IMR-90 (cell line): ENCODE measurements around the gene ARHGAP10. TPM values are rescaled to one million over a fixed set of nuclear protein-coding genes. Genes with fewer than 3 reads are reported as not detected.
A peak's percentile ranks its signal among the peaks of the same experiment; 100 is the strongest.
"Not testable (repeated sequence)": the region's sequence is repeated elsewhere in the genome, so short reads cannot be mapped to it uniquely, and the experiment has no call there.

Experiments used
- ATAC-seq: fragments of 200-7000 bp; cut with Tn5 transposase; 2 replicates; pipeline ENCODE4 v1.9.1; 2020; ENCODE audit warnings: low read depth, mild to moderate bottlenecking, moderate library complexity
- BruUV-seq: library from RNA; stranded (reverse); fragments of 400-500 nt; replicated peaks from 2 replicates; lab custom pipeline; 2021; lab: Mats Ljungman, UMichigan
- CTCF ChIA-PET: fragments of 300-600 bp; formaldehyde crosslinking; extraction: SDS; loops from one replicate; lab custom pipeline; 2021; ENCODE audit warnings: antibody characterized with exemption; lab: Yijun Ruan, JAX
- POLR2A ChIA-PET: fragments of 300-600 bp; sonication (Branson Sonifier 250); formaldehyde crosslinking; loops from one replicate; lab custom pipeline; 2022; ENCODE audit warnings: antibody characterized with exemption; ENCODE audit not compliant: unreplicated experiment; lab: Charles Lee
- DNase-seq: peaks from one replicate; pipeline ENCODE4 v3.0.0; 2013
- H2AFZ ChIP-seq: replicated peaks from 2 replicates; pipeline ENCODE3; 2013; ENCODE audit warnings: low read length, mild to moderate bottlenecking; ENCODE audit not compliant: poor library complexity
- H2AK5ac ChIP-seq: 2 replicates; pipeline ENCODE4 v1.6.1; 2013; ENCODE audit warnings: low read depth, low read length, inconsistent platforms
- H2AK9ac ChIP-seq: replicated peaks from 2 replicates; pipeline ENCODE3; 2013; ENCODE audit warnings: mild to moderate bottlenecking, low read depth, low read length, moderate library complexity; ENCODE audit not compliant: poor library complexity
- H2BK120ac ChIP-seq: 2 replicates; pipeline ENCODE4 v1.6.1; 2013; ENCODE audit warnings: low read depth, low read length, inconsistent platforms
- H2BK15ac ChIP-seq: 3 replicates; pipeline ENCODE4 v1.6.1; 2013; ENCODE audit warnings: low read depth, low read length, inconsistent platforms
- H2BK20ac ChIP-seq: 2 replicates; pipeline ENCODE4 v1.6.1; 2013; ENCODE audit warnings: low read depth, mild to moderate bottlenecking, inconsistent platforms, low read length, moderate library complexity
- H2BK5ac ChIP-seq: 2 replicates; pipeline ENCODE4 v1.6.1; 2013; ENCODE audit warnings: mild to moderate bottlenecking, low read depth, low read length, inconsistent platforms; ENCODE audit not compliant: poor library complexity, severe bottlenecking
- H3K14ac ChIP-seq: replicated peaks from 2 replicates; pipeline ENCODE4 v1.6.1; 2013; ENCODE audit warnings: low read depth, low read length, inconsistent platforms
- H3K18ac ChIP-seq: 2 replicates; pipeline ENCODE4 v1.6.1; 2013; ENCODE audit warnings: low read depth, low read length, control low read depth
- H3K23ac ChIP-seq: 2 replicates; pipeline ENCODE4 v1.6.1; 2013; ENCODE audit warnings: low read depth, low read length, inconsistent platforms
- H3K27ac ChIP-seq: 2 replicates; pipeline ENCODE4 v1.5.1; 2013; ENCODE audit warnings: mild to moderate bottlenecking, control low read depth, low read length; ENCODE audit not compliant: insufficient read depth
- H3K27me3 ChIP-seq: 2 replicates; pipeline ENCODE4 v1.6.1; 2013; ENCODE audit warnings: low read length; ENCODE audit not compliant: control insufficient read depth, insufficient read depth
- H3K36me3 ChIP-seq: 2 replicates; pipeline ENCODE4 v1.6.1; 2013; ENCODE audit warnings: low read length, mixed read lengths; ENCODE audit not compliant: control insufficient read depth, insufficient read depth
- H3K4ac ChIP-seq: 2 replicates; pipeline ENCODE4 v1.6.1; 2013; ENCODE audit warnings: low read depth, low read length, inconsistent platforms
- H3K4me1 ChIP-seq: 2 replicates; pipeline ENCODE4 v1.6.1; 2013; ENCODE audit warnings: low read length, mixed read lengths; ENCODE audit not compliant: control insufficient read depth, insufficient read depth
- H3K4me2 ChIP-seq: 2 replicates; pipeline ENCODE4 v1.6.1; 2013; ENCODE audit warnings: low read depth, mild to moderate bottlenecking, control low read depth, low read length, moderate library complexity
- H3K4me3 ChIP-seq: 2 replicates; pipeline ENCODE4 v1.5.1; 2013; ENCODE audit warnings: low read depth, mild to moderate bottlenecking, control low read depth, low read length, moderate library complexity; ENCODE audit not compliant: insufficient read depth
- H3K56ac ChIP-seq: 2 replicates; pipeline ENCODE4 v1.6.1; 2013; ENCODE audit warnings: low read length, inconsistent platforms; ENCODE audit not compliant: insufficient read depth; ENCODE audit errors: extremely low read depth
- H3K79me1 ChIP-seq, 2 experiments: 2 replicates each; pipeline ENCODE4 v1.6.1; 2013; ENCODE audit warnings: low read length in 2 of 2, inconsistent platforms in 1 of 2, low read depth in 1 of 2
- H3K9ac ChIP-seq: 2 replicates; pipeline ENCODE4 v1.6.1; 2013; ENCODE audit warnings: low read depth, low read length, control low read depth
- H3K9me1 ChIP-seq: 2 replicates; pipeline ENCODE4 v1.6.1; 2013; ENCODE audit warnings: low read length, inconsistent platforms; ENCODE audit not compliant: insufficient read depth
- H3K9me3 ChIP-seq: 2 replicates; pipeline ENCODE4 v1.6.1; 2013; ENCODE audit warnings: low read length; ENCODE audit not compliant: control insufficient read depth, insufficient read depth
- H4K20me1 ChIP-seq: 2 replicates; pipeline ENCODE4 v1.6.1; 2013; ENCODE audit warnings: low read length, inconsistent platforms; ENCODE audit not compliant: insufficient read depth
- H4K5ac ChIP-seq: 2 replicates; pipeline ENCODE4 v1.6.1; 2013; ENCODE audit warnings: mild to moderate bottlenecking, low read depth, low read length, control low read depth
- H4K8ac ChIP-seq, 2 experiments: 2 replicates each; pipeline ENCODE4 v1.6.1; 2013; ENCODE audit warnings: low read depth in 2 of 2, low read length in 2 of 2, control low read depth in 1 of 2, inconsistent platforms in 1 of 2
- H4K91ac ChIP-seq: 2 replicates; pipeline ENCODE4 v1.6.1; 2013; ENCODE audit warnings: low read depth, low read length, inconsistent platforms; ENCODE audit not compliant: insufficient read depth
- MAFK ChIP-seq: IDR thresholded peaks from 2 replicates; pipeline ENCODE4 v1.6.1; 2012; ENCODE audit warnings: low read depth, low read length, improper control_type of control experiment
- WGBS, 2 experiments: methylation state at CpG; one replicate each; pipeline versions ENCODE4 v1.1.5 to v1.1.7; 2013; ENCODE audit warnings: missing lambda C conversion rate in 2 of 2; ENCODE audit not compliant: insufficient read length in 1 of 2; ENCODE audit errors: extremely low coverage in 2 of 2; 5-methylcytosine and 5-hydroxymethylcytosine counted together
- dilution Hi-C: fragments of 300-500 bp; cut with HindIII; formaldehyde crosslinking; loops from one replicate; pipeline ENCODE4 v1.14.3; 2018; ENCODE audit warnings: low sequenced_read_pairs; ENCODE audit not compliant: unreplicated experiment
- in situ Hi-C: fragments of 300-500 bp; cut with MboI; formaldehyde crosslinking; loops from 3 replicates; pipeline ENCODE4 v1.14.3; 2019; ENCODE audit warnings: low sequenced_read_pairs, inconsistent platforms, mixed read lengths
- intact Hi-C: fragments of 100-400 bp; cut with micrococcal nuclease; formaldehyde crosslinking; loops from 2 replicates; pipeline ENCODE4 v1.10.0; 2022
- polyA plus RNA-seq, 3 experiments: library from polyadenylated mRNA; depleted of rRNA; stranded (reverse); fragments of >200 nt; gene quantifications; 2 replicates each; pipeline ENCODE4 v1.2.3, GENCODE V29; 2012; ENCODE audit warnings: low replicate concordance in 1 of 3
- total RNA-seq: library from RNA; depleted of rRNA; stranded (reverse); fragments of >200 nt; gene quantifications from 2 replicates; pipeline ENCODE4 v1.2.3, GENCODE V29; 2012

ARHGAP10 gene
- total and polyA plus RNA-seq, 2 of the 4 experiments (the other 2 are of a cell fraction), result 27.1 to 29.4 TPM

DNA sequence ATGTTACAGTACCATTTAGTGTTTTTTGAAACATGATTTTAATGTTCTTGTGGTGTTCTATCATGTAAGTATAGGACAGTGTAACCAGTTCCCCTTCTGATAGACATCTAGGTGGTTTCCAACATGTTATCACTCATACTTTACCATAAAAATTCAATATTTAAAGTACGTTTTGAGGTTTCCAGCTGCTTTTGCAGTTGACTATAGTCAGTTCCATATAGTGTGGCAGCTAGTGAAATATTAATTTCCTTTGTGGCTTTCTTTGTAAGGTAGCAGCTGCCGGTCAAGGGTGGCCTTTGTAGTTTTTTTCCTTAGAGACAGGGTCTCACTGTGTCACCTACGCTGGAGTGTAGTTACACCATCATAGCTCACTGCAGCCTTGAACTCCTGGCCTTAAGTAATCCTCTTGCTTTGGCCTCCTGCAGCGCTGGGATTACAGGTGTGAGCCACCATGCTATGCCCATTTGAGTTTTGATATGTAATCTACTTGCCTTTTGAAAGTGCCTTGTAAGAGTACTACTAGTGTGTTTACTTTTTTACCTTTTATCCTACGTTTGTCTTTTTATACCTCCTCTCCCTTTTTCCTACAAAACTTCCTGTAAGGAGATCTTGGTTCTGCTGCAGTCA lies 63.0 kb downstream of the ARHGAP10 start:
- peaks cover 16% of the 10 kb centered on the region for H3K4me1 ChIP-seq
- CTCF ChIA-PET, result interaction anchor here (0.6 to 1.8 kb wide), 4 partner anchors 9 to 51 kb away, joined by 4 to 5 read pairs (median 4); no protein-coding TSS in a partner anchor
- H3K4me2 ChIP-seq, result no peak overlapping the region
- ATAC-seq (no peak), DNase-seq (no peak)
- no peak overlapping the region for H2AK9ac ChIP-seq
- no CpG with 5 or more reads among the region's 5 CpGs for WGBS, 2 experiments
- no peak overlapping the region for H2BK120ac ChIP-seq
- dilution Hi-C loops, result no loop called here
- no peak overlapping the region for H3K4me3 ChIP-seq
- H3K9ac ChIP-seq, result no peak overlapping the region
- H3K9me1 ChIP-seq, result peaks cover 12% of the 10 kb centered on the region
- H2BK15ac ChIP-seq, result no peak overlapping the region
- in situ Hi-C loops, result no loop called here
- H3K18ac ChIP-seq, result no peak overlapping the region
- no peak overlapping the region for H4K8ac ChIP-seq
- H3K27me3 ChIP-seq, result no peaks in the 10 kb centered on the region
- H3K56ac ChIP-seq, result no peak overlapping the region
- no peak overlapping the region for H2AFZ ChIP-seq
- H3K36me3 ChIP-seq, result no peaks in the 10 kb centered on the region
- H3K23ac ChIP-seq, result no peak overlapping the region
- BruUV-seq, result no TSS peak
- H2BK5ac ChIP-seq, result no peak overlapping the region
- peaks cover 28 to 67% of the 10 kb centered on the region in 2 experiments for H3K79me1 ChIP-seq
- peaks cover 18% of the 10 kb centered on the region for H4K20me1 ChIP-seq
- no peak overlapping the region for H4K5ac ChIP-seq
- H3K14ac ChIP-seq, result no peak overlapping the region
- intact Hi-C loops, result no loop called here
- no peak for TF ChIP-seq MAFK
- H3K27ac ChIP-seq, result no peak overlapping the region
- POLR2A ChIA-PET, result no interaction called here
- no peak overlapping the region for H2AK5ac ChIP-seq
- no peak overlapping the region for H4K91ac ChIP-seq
- no peak overlapping the region for H3K4ac ChIP-seq
- H3K9me3 ChIP-seq, result no peaks in the 10 kb centered on the region
- H2BK20ac ChIP-seq, result no peak overlapping the region

- H3K36me3 ChIP-seq, H3K56ac ChIP-seq, H3K18ac ChIP-seq, CTCF ChIA-PET, H2BK20ac ChIP-seq, H3K4me1 ChIP-seq, H2AFZ ChIP-seq, H4K5ac ChIP-seq, POLR2A ChIA-PET, H2BK5ac ChIP-seq, H3K27ac ChIP-seq, H4K8ac ChIP-seq, H2BK120ac ChIP-seq, intact Hi-C loops, H3K4me2 ChIP-seq, in situ Hi-C loops, H3K9ac ChIP-seq, H3K9me3 ChIP-seq, H3K4me3 ChIP-seq, H3K23ac ChIP-seq, H3K14ac ChIP-seq, H3K27me3 ChIP-seq, BruUV-seq, dilution Hi-C loops, H2BK15ac ChIP-seq, H4K91ac ChIP-seq, DNase-seq, H3K4ac ChIP-seq, H2AK9ac ChIP-seq, H2AK5ac ChIP-seq, H3K9me1 ChIP-seq: not testable (repeated sequence)
- peaks cover 16% of the 10 kb centered on the region for H4K20me1 ChIP-seq
- peak; percentile 60 for ATAC-seq
- WGBS, 2 experiments, result 80% methylated on average over 1 of the region's 4 CpGs; no CpG with 5 or more reads in 1 of the 2 experiments
- peaks cover 38 to 67% of the 10 kb centered on the region in 2 experiments for H3K79me1 ChIP-seq
Observed at GRCh38 chr4:147799057-147799456, 67.2 kb downstream of the ARHGAP10 start.
